Inflammatory macrophage treated with lipopolysaccharide for 4 hours (primary cell): Measurements from ENCODE around the gene HOMER3.

Experiments
- DNase-seq: peaks from one replicate; pipeline ENCODE4 v3.0.0-alpha.2; 2020

Gene HOMER3

GRCh38 chr19:18940769-18941627 is at the start of gene HOMER3:
Gene HOMER3 (minus strand): TSS chr19:18941217. CDS start chr19:18938982, 2,235 bp downstream.
- peak; percentile 68 for DNase-seq

DNA sequence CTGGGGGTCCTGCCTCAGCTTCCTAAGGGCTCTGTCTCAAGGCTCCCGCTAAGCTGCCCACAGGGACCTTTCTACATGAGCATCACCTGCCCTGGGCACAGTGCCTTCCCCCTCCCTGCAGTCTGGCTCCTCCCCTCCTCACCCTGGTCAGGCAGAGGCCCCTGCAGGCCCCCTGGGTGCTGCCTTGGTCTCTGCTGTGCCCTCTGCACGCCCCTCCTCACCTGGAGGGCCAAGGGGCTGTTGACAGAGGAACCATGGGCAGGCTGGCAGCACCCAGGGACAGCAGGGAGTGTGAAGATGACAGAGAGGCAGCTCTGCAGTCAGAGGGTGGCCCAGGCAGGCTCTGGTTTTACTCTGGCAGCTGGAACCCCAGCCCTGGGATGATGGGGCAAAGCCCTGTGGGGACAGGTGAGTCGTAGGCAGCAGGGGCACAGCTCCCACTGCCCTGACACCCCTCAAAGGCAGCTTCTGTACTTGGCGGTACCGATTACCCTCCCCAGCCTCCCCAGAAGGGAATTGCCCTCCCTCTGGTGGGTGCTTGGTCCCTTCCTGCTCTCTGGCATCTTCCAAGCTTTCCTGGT is 49.2 kb upstream of the HOMER3 start:
- no peak for DNase-seq

DNA sequence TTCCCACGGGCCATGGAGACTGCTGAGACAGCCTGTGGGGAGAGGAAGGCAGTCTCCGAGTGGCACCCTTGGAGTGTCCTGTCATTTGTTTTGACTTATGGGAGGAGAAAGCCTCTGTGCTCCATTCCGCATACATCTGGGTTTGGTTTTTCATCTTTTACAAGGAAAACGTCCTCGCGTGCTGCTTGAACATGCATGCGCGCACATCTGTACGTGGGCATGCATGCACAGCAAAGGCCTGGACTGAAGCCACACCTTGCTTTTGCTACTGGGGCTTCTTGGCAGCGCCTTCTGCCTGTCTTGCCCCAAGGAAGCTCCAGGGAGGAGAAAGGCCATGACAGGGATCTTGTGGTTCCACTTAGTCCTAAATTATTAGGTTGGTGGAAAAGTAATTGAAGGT is 48.3 kb upstream of the HOMER3 start:
- DNase-seq, result no peak

DNA sequence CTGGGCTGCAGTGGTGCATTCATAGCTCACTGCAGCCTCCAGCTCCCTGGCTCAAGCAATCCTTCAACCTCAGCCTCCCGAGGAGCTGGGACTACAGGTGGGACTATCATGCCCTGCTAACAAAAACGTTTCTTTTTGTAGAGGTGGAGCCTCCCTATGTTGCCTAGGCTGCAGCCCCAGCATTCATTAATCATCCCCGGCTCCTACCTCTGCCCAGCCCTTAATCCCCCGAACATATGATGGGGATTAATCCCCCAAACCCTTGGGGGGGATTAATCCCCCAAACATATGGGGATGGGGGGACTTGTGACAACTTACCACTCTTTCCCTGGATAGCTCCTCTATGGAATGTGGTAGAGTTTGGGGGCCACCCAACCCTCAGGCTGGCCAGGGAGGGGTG is 46.4 kb upstream of the HOMER3 start:
- DNase-seq, result no peak

DNA sequence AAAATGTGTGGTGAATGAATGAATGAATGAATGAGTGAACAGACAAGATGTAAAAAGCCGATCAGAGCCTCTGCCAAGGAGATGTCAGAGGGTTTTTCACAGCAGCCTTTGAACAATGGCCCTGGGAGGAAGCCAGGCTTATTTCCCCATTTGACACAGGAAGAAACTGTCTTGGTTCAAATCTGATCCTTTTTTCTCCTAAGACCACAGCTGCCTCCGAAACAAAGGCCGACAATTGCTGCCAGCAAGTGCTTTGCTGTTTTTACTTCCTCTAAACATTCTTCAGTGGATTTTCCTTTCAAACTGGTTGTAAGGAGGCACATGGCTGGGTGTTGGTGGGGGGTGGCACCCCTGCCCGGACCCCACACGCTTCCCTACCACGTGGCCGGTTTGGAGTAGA is 44.2 kb upstream of the HOMER3 start:
- DNase-seq, result peak; percentile 71

GRCh38 chr19:18984251-18984650 is 43.2 kb upstream of the HOMER3 start:
- DNase-seq, result no peak

DNA sequence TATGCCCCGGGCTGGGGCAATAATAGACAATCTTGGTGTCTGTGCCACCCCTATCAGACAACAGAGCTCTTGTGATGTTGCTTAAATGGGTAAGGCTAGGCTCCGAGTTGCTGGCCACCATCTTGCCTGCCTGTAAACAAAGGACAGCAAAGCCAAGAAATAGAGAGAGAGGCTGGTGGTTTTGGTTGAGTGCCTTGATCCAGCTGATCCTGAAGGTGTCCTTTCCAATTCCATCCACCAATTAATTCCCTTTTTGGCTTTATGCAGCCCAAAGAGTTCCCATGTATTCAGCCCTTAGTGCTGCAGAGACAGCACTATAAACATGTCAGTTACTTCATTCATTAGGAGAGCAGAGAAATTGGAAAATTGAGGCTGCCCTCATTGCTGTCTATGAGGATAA is 41.7 kb upstream of the HOMER3 start:
- DNase-seq, result no peak

DNA sequence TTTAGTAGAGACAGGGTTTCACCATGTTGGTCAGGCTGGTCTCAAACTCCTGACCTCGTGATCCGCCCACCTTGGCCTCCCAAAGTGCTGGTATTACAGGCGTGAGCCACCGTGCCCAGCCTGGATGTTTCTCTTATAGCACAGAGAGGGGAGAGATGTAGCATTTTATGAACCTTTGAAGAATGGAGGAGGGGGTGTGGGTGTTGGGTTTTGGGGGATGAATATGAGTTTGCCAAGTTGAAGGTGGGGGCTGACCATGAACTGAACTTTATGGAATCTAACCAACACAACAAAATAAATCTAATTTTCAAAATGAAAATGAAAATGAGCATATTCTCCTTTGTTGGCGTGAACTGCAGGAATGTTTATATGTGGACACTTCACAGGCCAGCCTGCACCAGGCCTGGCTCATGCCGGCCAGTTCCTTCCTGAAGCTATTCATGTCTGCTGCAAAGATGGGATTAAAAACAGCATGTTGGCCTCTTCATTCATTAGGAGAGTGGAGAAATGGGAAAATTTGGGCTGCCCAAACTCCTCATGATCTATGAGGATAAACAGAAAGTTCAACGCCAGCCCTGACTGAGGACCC is 39.5 kb upstream of the HOMER3 start:
- DNase-seq, result no peak

- no peak for DNase-seq
Measured at GRCh38 chr19:18978616-18979015, 37.6 kb upstream of the HOMER3 start.

GRCh38 chr19:18975869-18976268 is 34.9 kb upstream of the HOMER3 start:
- no peak for DNase-seq

DNA sequence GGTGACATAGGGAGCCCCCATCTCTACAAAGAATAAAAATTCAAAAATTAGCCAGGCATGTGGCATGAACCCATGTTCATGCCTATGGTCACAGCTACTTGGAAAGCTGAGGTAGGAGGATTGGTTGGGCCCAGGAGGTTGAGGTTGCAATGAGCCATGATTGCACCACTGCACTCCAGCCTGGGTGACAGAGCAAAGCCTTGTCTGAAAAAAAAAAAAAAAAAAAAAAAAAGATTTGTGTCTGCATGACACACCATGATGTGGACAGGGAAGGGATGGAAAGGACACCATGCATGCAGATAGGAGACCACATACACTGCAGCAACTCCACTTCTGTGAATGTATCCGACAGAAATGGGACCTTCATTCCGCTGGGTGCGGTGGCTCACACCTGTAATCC is 34.0 kb upstream of the HOMER3 start:
- DNase-seq, result peak; percentile 45

GRCh38 chr19:18972851-18973250 is 31.8 kb upstream of the HOMER3 start:
- DNase-seq, result peak; percentile 15

DNA sequence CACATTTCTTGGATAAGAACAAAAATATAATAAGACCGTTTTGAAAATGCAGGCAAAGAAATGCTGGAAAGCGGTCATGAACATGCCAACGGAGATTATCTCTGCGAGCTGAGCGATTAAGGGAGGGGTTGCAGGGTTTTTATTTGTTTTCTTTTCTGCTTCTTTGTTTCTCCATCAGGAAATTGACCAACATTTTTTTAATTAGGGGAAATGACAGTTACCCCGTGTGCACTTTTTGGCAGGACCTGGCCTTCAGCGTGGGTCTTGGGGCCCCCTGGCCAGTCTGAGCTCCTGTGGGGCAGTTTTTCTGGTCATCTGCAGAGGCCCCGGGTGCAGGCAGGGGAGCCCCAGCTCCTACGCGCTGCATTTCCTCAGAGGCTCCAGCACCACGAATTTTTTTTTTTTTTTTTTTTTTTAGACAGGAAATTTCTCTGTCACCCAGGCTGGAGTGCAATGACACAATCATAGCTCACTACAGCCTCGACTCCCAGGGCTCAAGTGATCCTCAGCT is 31.3 kb upstream of the HOMER3 start:
- DNase-seq, result peak; percentile 74

- DNase-seq, result no peak
Measured at GRCh38 chr19:18969931-18970659, 29.1 kb upstream of the HOMER3 start.

DNA sequence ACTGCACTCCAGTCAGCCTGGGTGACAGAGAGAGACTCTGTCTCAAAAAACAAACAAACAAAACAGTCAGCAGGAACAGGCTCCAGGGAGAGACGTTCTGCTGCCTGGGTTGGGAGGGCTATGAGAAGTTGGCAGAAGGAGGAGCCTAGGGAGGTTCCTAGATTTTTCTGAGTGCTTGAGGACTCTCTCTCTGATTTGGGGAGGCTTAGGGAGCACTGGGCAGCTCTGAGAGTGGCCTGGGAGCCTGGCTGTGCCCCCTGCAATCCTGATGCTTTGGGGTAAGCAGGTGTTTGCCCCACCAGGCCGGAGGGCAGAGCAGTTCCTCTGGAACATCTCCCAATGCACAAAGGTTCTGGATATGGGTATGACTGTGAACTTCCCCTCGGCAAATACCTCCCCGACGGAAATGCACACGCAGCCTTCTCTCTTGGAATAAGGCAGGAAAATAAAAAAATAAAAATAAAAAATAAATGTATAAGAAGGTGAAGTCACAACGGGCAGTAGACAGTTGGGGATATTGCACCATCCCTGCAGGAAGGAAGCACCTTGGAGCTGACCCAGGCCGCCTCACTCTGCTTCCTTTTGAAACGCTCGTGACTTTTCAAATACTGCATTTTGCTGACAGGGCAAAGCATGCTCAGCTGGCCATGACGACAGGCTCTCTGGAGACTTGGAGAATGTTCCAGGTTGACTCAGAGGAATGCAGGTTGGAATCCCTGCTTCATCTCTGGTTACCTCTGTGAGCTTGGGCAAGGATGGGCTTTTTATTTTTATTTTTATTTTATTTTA is 26.5 kb upstream of the HOMER3 start:
- peak; percentile 66 for DNase-seq

DNA sequence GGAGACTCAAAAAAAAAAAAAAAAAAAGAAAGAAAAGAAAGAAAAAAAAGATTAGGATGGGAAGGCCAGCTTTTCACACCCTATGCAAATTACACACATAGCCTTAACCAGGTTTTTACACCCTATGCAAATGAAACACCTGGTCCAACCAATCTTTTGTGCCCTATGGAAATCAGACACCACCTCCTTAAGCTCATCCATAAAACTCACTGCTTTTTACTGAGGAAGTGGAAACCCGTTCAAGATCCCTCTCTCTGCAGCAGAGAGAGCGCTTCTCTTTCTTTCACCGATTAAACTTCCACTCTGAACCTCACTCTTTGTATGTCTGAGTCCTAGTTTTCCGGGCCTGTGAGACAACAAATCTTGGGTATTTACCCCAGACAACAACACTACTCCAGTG is 25.3 kb upstream of the HOMER3 start:
- DNase-seq, result no peak

GRCh38 chr19:18964121-18964520 is 23.1 kb upstream of the HOMER3 start:
- no peak for DNase-seq

- no peak for DNase-seq
Measured at GRCh38 chr19:18961767-18962620, 21.0 kb upstream of the HOMER3 start.

- DNase-seq, result no peak
Measured at GRCh38 chr19:18960370-18960769, 19.4 kb upstream of the HOMER3 start.

- no peak for DNase-seq
Measured at GRCh38 chr19:18955042-18955441, 14.0 kb upstream of the HOMER3 start.

DNA sequence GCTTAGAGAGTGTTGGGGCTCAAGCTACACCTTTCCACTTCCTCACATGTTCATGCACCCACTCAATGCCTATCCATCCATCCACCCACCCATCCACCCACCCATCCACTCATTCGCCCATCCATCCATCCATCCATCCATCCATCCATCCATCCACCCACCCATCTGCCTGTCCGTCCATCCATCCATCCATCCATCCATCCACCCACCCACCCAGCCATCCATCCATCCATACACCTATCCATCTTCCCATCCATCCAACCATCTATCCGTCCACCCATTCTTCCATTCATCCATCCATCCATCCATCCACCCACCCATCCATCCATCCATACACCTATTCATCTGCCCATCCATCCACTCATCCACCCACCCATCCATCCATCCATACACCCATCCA is 13.1 kb upstream of the HOMER3 start:
- DNase-seq, result no peak
